WI38 (cell line): ENCODE measurements around the gene CTAG1A.
"Not testable (repeated sequence)": the region's sequence is repeated elsewhere in the genome, so short reads cannot be mapped to it uniquely, and the experiment has no call there.

Experiments
- H3K4me3 ChIP-seq: 2 replicates; pipeline ENCODE4 v1.5.1; 2011; ENCODE audit warnings: low read depth, mild to moderate bottlenecking, control low read depth, low read length
- TF ChIP-seq, protein P1 (sequence below): IDR thresholded peaks from 2 replicates; pipeline ENCODE4 v1.5.1; 2012; ENCODE audit warnings: low read depth, mild to moderate bottlenecking, control low read depth, low read length

Gene CTAG1A

DNA sequence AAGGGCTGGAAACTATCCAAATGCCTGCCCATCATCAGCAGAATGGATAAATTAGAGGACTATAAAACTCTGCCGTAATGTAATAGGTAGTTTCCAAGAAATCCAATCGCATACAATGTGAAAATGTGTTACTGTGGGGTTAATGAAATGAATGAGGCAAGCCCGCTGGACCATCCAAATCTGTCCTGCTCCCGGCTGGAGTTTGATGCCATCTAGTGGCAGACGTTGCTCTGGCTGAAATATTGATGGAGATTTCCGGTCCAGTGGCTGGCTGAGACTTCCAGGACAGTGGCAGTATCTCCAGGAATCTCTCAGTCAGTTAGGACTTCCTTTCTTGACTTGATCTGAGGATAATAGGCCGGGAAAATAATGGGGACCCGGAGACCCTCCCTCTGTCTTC is 1.9 kb upstream of the CTAG1A start:
- H3K4me3 ChIP-seq = not testable (repeated sequence)

DNA sequence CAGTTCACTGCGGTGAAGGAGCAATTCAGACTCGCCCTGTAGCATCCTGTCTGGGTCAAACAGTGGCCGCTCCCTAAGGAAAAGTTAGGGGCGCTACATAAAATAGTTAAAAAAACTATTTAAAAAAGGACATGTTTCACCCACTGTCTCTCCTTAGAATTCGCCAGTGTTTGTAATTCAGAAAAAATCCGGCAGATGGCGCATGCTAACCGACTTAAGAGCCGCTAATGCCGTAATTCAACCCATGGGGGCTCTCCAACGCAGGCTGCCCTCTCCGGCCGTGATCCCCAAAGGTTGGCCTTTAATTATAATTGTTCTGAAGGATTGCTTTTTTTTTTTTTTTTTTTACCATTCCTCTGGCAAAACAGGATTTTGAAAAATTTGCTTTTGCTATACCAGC is 5.5 kb downstream of the CTAG1A start:
- H3K4me3 ChIP-seq = not testable (repeated sequence)

DNA sequence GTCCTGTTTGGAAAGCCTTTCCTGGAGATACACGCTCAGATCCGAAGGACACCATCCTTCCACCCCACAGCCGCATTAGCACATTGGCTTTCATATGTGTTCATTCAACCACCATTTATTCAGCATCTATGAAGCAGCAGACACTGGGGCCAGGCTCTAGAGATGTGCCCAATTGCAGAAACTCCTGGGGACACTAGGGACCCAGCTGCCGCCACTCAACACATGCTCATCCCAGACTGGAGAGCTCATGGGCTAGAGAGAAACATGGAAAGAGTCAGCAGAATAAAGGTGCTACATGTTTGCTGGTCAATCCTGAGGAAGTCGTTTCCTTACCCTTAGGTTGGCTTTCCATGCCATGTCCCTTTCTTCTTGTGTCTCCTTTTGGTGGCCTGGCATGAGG is 7.6 kb downstream of the CTAG1A start:
- TF ChIP-seq, protein P1, sequence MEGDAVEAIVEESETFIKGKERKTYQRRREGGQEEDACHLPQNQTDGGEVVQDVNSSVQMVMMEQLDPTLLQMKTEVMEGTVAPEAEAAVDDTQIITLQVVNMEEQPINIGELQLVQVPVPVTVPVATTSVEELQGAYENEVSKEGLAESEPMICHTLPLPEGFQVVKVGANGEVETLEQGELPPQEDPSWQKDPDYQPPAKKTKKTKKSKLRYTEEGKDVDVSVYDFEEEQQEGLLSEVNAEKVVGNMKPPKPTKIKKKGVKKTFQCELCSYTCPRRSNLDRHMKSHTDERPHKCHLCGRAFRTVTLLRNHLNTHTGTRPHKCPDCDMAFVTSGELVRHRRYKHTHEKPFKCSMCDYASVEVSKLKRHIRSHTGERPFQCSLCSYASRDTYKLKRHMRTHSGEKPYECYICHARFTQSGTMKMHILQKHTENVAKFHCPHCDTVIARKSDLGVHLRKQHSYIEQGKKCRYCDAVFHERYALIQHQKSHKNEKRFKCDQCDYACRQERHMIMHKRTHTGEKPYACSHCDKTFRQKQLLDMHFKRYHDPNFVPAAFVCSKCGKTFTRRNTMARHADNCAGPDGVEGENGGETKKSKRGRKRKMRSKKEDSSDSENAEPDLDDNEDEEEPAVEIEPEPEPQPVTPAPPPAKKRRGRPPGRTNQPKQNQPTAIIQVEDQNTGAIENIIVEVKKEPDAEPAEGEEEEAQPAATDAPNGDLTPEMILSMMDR = no peak
- no peak overlapping the region for H3K4me3 ChIP-seq

DNA sequence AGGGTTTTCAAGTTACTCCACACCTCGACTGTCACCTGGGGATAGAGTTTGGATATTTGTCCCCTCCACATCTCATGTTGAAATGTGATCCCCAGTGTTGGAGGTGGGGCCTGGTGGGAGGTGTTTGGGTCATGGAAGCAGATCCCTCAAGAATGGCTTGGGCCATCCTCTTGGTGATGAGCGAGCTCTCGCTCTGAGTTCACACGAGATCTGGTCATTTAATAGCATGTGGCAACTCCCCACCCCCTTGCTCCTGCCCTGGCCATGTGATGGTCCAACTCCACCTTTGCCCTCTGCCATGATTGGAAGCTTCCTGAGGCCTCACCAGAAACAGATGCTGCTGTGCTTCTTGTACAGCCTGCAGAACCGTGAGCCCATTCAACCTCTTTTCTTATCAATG is 8.3 kb downstream of the CTAG1A start:
- H3K4me3 ChIP-seq = no peak overlapping the region
- TF ChIP-seq, protein P1 = no peak

DNA sequence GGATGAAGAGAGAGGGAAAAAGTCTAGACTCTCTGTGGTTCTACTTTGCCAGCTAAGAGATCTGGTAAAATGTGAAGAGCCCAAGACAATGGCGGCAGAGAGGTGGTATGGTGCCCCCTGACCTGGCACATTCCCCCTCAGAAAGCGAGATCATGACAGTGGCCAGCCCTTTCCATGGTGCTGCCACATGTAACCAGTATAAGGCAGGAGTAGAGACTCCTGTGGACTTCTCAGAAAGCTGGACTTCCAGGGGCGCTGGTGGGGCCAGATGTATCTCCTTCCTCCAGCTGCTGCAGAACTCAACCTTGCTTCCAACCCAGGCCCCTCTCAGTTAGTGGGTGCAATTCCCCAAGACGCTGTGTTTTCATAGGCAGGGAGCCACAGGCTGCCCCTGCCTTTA is 9.6 kb downstream of the CTAG1A start:
- H3K4me3 ChIP-seq = no peak overlapping the region
- TF ChIP-seq, protein P1 = no peak

DNA sequence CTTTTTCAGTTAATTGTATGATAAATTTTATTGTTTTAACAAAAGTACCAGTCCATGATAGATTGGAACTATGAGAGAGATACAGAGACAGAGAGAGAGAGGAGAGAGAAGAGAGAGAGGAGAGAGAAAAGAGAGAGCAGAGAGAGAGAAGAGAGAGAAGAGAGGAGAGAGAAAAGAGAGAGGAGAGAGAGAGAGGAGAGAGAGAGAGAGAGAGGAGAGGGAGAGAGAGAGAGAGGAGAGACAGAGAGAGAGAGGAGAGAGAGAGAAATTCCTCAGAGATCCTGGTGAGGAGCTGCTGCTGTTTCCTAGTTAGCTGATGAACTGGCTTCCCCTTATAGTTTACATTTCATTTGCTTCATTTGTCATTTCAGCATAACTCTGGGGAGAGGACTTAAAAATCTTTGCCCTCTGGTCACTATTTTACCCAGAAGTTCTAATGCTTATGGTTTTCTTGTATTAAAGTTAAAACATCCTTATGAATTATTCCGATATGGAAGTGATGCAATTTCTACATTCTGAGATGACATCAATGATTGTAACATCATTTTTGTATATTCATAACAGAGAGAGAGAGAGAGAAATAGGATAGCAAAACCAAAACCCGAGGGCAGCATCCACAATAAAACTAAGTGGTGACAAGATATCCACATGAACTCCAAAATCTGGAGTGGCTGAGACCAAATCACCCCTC is 10.8 kb downstream of the CTAG1A start:
- no peak overlapping the region for H3K4me3 ChIP-seq
- TF ChIP-seq, protein P1 = no peak

DNA sequence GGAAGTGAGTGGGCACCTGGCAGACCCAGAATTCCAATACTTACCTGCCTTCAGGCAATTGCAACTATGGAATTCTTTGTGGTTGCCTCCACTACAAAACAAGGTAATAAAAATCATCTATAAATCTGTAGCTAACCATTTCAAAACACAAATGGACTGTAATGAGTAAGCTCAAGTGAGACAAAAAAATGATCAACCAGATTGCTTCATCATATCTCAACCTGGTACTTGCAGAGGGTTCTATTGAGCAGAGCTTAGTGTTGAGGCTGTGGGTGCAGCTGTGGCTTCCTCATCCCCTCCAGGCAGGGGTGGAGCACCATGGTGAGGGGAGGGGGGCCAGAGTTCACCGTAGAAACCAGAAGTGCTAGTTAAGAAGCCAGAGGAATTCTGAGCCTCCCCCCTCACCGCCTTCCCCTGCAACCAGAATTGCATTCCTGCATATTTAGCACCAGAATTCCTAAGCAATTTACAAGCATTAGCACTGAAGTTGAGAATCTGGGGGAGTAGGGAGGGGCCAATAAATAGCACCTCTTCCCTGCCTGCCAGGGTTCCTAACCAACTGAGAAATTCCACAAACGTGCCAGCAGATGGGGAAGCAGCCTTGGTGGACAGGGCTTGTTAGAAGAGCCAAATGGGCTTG is 11.5 kb downstream of the CTAG1A start:
- TF ChIP-seq, protein P1 = no peak
- H3K4me3 ChIP-seq = no peak overlapping the region

DNA sequence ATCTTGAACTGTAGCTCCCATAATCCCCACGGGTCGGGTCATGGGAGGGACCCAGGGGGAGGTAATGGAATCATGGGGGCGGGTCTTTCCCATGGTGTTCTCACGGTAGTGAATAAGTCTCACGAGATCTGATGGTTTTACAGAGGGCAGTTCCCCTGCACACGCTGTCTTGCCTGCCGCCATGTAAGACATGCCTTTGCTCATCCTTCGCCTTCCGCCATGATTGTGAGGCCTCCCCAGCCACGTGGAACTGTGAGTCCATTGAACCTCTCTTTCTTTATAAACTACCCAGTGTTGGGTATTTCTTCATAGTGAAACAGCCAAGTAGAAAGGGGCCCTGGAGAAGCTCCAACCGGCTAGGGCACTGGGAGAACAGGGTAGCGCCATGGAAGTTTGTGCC is 12.3 kb downstream of the CTAG1A start:
- H3K4me3 ChIP-seq = no peak overlapping the region
- TF ChIP-seq, protein P1 = no peak
